GM23248 (cell line): Measurements from ENCODE around the gene EZH2.

Experiments
- EZH2 ChIP-seq: fragments of 200-600 bp; sonication (generic); IDR thresholded peaks from 2 replicates; pipeline ENCODE4 v1.6.1; 2018; ENCODE audit warnings: antibody characterized with exemption, mild to moderate bottlenecking; ENCODE audit not compliant: insufficient read depth, poor library complexity, severe bottlenecking
- EZH2phosphoT487 ChIP-seq: fragments of 200-600 bp; sonication (generic); IDR thresholded peaks from 2 replicates; pipeline ENCODE4 v1.6.1; 2018; ENCODE audit warnings: antibody characterized with exemption, moderate library complexity, mild to moderate bottlenecking, low read depth; ENCODE audit not compliant: insufficient read depth

DNA sequence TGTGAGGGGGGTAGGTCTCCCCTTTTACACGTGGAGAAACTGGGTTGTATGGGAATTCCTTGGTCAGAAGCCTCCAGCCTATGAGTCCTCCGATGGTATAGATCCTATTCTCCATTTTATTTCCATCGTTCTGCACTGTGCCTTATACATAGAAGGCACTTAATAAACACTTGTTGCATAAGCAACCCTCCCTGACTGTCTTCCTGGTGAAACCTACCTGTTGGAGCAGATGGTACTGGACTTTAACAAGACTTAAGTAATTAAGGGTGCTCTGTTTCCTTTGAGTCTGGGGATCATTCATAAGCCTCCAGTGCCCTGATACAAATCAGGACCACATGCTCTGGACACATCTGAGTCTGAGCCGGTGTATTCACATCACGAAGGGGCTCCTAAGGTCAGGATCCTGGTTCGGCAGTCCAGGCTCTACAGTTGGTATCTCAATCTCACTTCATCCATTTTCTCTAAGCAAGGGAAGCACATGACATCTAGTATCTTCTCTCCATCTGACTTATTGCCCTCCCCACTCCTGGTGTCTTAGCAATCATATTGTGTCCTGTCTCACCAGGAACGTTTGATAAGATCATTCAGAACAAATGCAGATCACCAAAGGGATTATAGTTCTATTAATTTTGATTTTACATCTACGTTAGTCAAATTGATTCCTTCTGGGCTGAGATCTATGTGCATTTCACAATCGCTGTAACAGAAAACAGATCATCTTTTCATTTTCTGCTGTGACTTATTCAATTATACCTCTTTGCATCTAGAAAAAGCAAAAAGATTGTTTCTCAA lies 22.8 kb upstream of the EZH2 start:
- TF ChIP-seq EZH2phosphoT487 (no peak), EZH2 (no peak)
